ENCODE data around the gene SYNGR4.

The SYNGR4 gene

DNA sequence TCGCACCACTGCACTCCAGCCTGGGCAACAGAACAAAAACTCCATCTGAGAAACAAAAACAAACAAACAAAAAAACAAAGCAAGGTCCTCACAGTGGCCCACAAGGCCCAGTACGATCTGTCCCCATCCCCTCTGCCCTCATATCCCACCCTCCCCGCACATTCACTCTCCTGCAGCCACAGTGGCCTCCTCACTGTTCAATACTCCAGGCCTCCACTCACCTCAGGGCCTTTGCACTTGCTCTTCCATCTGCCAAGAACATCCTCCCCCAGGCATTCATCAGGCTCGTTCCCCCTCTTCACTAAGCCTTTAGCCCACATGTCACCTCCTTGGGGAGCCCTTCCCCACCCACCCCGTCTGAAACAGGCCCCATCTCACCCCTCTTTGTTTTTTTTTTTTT, 5.0 kb upstream of the SYNGR4 start:
- H3K27ac ChIP-seq (ENCODE audit: low read length), result no peak overlapping the region
- no peaks in the 10 kb centered on the region for H3K9me3 ChIP-seq (ENCODE audit: control insufficient read depth, insufficient read depth, low read length)
- H3K36me3 ChIP-seq (ENCODE audit: control insufficient read depth, insufficient read depth, low read length), result no peaks in the 10 kb centered on the region
- no peaks in the 10 kb centered on the region for H3K27me3 ChIP-seq (ENCODE audit: control insufficient read depth, insufficient read depth, low read length)
- no peak overlapping the region for H3K4me3 ChIP-seq (ENCODE audit: low read length)
- no peaks in the 10 kb centered on the region; the same call in 1 of the 2 replicates for H3K4me1 ChIP-seq (ENCODE audit: control insufficient read depth, insufficient read depth, low read length)
- WGBS (ENCODE audit: insufficient coverage, insufficient read length), result no CpG with 5 or more reads among the region's 5 CpGs
- DNase-seq (ENCODE audit: low read depth, low spot score), result no peak

DNA sequence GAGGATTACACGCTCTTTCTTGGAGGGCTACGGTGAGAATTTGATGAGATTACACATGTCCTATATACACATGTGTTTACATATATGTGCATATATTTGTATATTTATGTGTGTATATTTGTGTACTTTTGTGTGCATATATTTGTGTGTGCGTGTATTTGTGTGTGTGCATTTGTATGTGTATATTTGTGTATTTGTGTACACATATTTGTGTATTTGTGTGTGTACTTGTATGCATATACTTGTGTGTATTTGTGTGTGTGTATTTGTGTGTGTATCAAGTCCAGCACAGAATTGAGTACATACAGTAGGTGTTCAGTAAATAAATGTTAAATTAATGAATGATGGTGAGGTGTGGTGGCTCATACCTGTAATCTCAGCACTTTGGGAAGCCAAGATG, 2.3 kb upstream of the SYNGR4 start:
- Histone ChIP-seq H3K9me3 (ENCODE audit: control insufficient read depth, insufficient read depth, low read length) (no peaks in the 10 kb centered on the region), H3K4me1 (ENCODE audit: control insufficient read depth, insufficient read depth, low read length) (peaks cover 2% of the 10 kb centered on the region; the same call in 1 of the 2 replicates), H3K36me3 (ENCODE audit: control insufficient read depth, insufficient read depth, low read length) (no peaks in the 10 kb centered on the region), H3K27me3 (ENCODE audit: control insufficient read depth, insufficient read depth, low read length) (no peaks in the 10 kb centered on the region), H3K27ac (ENCODE audit: low read length) (no peak overlapping the region), H3K4me3 (ENCODE audit: low read length) (no peak overlapping the region)
- no peak for DNase-seq (ENCODE audit: low read depth, low spot score)
- no CpG with 5 or more reads among the region's 3 CpGs for WGBS (ENCODE audit: insufficient coverage, insufficient read length)

DNA sequence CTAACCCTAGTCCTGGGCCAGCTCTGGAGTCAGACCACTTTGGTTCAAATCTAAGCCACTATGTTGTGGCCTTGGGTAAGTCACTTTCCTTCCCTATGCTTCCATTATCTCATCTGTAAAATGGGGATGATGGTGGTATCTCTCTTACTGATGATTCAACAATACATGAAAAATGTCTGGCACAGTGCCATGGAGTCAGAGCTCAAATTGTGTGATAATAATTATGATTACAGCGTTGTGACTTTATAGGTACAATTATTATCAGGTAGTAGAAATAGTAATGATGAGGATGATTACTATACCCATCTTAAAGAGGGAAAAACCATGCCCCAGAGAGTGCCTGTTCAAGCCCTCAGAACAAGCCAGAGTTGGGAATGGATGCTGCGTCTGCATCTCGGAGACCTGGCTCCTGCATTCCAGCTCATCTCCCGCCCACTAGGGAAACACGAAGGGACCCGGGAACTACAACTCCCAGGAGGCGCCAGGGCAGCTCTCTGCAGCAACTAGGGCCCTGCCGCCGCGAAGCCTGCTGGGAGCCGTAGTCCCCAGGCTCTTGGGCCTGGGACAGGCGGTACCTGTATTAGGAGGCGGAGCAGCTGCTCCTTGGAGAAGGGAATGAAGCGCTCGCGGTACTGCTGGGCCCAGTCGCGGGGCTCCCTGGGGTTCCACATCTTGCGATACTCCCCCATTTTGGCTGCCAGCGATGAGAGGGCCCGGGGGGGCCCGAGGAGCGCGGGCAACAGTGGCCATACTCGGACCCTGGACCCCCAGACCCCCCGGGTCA, 1.3 kb upstream of the SYNGR4 start:
- H3K4me1 ChIP-seq (ENCODE audit: control insufficient read depth, insufficient read depth, low read length), result peaks cover 2% of the 10 kb centered on the region; the same call in 1 of the 2 replicates
- WGBS (ENCODE audit: insufficient coverage, insufficient read length), result no CpG with 5 or more reads among the region's 26 CpGs
- H3K9me3 ChIP-seq (ENCODE audit: control insufficient read depth, insufficient read depth, low read length), result no peaks in the 10 kb centered on the region
- no peaks in the 10 kb centered on the region for H3K36me3 ChIP-seq (ENCODE audit: control insufficient read depth, insufficient read depth, low read length)
- DNase-seq (ENCODE audit: low read depth, low spot score), result peak; percentile 88
- H3K4me3 ChIP-seq (ENCODE audit: low read length), result peak overlapping the region; percentile 39; the same call in 1 of the 2 replicates
- no peaks in the 10 kb centered on the region for H3K27me3 ChIP-seq (ENCODE audit: control insufficient read depth, insufficient read depth, low read length)
- H3K27ac ChIP-seq (ENCODE audit: low read length), result no peak overlapping the region

DNA sequence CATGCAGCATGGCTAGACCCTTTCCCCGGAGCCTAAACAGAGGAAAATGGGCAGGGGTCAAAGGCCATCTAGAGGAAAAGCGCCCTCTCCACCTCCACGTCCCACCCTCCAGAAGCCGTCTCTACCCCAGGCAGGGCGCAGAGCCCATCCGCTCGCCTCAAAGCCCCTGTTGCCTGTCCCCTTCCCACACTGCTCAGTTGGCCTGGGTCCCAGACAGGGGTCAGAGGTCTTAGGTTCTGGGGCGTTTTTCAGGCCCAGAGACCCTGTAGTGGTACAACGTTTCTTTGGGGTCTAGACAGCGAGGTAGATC, 712 bp upstream of the SYNGR4 start:
- no peaks in the 10 kb centered on the region for H3K27me3 ChIP-seq (ENCODE audit: control insufficient read depth, insufficient read depth, low read length)
- no peaks in the 10 kb centered on the region for H3K36me3 ChIP-seq (ENCODE audit: control insufficient read depth, insufficient read depth, low read length)
- no peaks in the 10 kb centered on the region for H3K9me3 ChIP-seq (ENCODE audit: control insufficient read depth, insufficient read depth, low read length)
- peak overlapping the region; percentile 39; the same call in 1 of the 2 replicates for H3K4me3 ChIP-seq (ENCODE audit: low read length)
- peaks cover 2% of the 10 kb centered on the region; the same call in 1 of the 2 replicates for H3K4me1 ChIP-seq (ENCODE audit: control insufficient read depth, insufficient read depth, low read length)
- no CpG with 5 or more reads among the region's 10 CpGs for WGBS (ENCODE audit: insufficient coverage, insufficient read length)
- H3K27ac ChIP-seq (ENCODE audit: low read length), result no peak overlapping the region
- no peak for DNase-seq (ENCODE audit: low read depth, low spot score)

DNA sequence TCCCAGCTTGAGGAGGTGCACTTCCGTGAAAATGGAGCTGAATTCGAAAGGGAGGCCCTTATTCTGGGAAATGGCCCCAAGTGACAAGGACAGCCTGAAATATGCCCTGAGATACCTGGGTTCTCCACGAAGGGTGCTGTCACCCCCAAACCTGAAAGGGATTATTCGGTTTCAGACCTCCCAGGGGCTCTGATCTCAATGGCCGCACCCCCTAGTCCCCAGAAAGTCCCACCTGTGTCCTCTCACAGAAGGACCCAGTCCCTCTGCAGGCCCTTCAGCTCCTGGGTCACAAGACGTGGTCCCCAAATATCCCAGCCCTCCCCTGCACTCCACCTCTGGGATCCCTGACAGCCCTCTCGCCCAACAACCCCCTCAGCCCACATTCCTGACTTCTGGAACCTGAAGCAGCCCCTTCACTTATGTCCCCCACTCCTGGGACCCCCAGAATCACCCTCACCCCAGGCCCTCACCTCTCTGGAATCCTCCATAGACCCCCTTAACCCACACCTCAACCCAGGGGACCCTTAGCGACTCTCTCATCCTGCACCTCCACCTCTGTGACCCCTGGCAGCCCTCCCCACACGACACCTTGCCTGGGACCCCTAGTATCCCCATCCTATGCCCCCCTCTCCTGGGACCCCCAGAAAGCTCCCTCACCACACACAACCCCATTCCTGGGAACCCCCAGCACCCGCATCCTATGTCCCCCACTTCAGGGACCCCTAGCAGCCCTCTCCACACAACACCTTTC, 606 bp downstream of the SYNGR4 start:
- DNase-seq (ENCODE audit: low read depth, low spot score), result no peak
- Histone ChIP-seq H3K4me1 (ENCODE audit: control insufficient read depth, insufficient read depth, low read length) (peaks cover 2% of the 10 kb centered on the region; the same call in 1 of the 2 replicates), H3K27ac (ENCODE audit: low read length) (no peak overlapping the region), H3K36me3 (ENCODE audit: control insufficient read depth, insufficient read depth, low read length) (no peaks in the 10 kb centered on the region), H3K4me3 (ENCODE audit: low read length) (no peak overlapping the region), H3K9me3 (ENCODE audit: control insufficient read depth, insufficient read depth, low read length) (no peaks in the 10 kb centered on the region), H3K27me3 (ENCODE audit: control insufficient read depth, insufficient read depth, low read length) (no peaks in the 10 kb centered on the region)
- no CpG with 5 or more reads among the region's 10 CpGs for WGBS (ENCODE audit: insufficient coverage, insufficient read length)

DNA sequence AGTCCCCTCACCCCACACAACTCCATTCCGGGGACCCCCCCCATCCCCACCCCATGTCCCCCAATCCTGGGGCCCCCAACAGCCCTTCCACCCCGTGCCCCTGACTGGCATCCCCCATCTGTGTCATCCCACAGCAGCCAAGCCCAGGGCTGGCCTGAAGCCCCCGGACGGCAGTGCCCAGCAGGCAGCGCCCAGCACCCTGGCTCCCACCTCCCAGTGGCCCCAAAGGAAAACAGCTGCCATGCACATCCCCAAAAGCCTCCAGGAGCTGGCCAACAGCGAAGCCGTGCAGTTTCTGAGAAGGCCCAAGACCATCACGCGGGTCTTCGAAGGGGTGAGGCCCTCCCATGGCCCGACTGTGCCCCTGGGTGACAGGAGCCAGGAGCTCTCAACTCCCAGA, 1.4 kb downstream of the SYNGR4 start:
- Histone ChIP-seq H3K27ac (ENCODE audit: low read length) (no peak overlapping the region), H3K27me3 (ENCODE audit: control insufficient read depth, insufficient read depth, low read length) (no peaks in the 10 kb centered on the region), H3K9me3 (ENCODE audit: control insufficient read depth, insufficient read depth, low read length) (no peaks in the 10 kb centered on the region), H3K4me3 (ENCODE audit: low read length) (no peak overlapping the region), H3K36me3 (ENCODE audit: control insufficient read depth, insufficient read depth, low read length) (no peaks in the 10 kb centered on the region), H3K4me1 (ENCODE audit: control insufficient read depth, insufficient read depth, low read length) (peaks cover 2% of the 10 kb centered on the region; the same call in 1 of the 2 replicates)
- WGBS (ENCODE audit: insufficient coverage, insufficient read length), result no CpG with 5 or more reads among the region's 11 CpGs
- DNase-seq (ENCODE audit: low read depth, low spot score), result no peak

DNA sequence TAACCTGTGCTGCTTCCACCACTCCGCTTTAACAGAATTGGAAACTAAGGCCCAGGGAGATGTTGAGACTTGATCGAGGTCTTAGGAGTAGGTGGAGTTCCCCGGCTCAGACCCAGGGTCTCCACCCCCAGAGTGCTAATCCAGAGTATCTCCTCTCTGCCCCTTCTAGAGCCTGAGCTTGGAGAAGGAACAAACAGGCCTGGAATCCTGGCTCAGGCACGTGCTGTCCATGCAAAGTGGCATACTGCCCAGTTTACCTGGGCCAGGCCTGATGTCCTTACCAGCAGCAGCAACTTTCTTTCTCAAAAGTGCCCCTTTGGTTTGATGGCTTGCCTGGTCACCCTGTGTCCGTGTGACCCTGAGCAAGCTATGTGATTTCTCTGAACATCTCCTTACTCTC, 3.7 kb downstream of the SYNGR4 start:
- Histone ChIP-seq H3K27ac (ENCODE audit: low read length) (no peak overlapping the region), H3K27me3 (ENCODE audit: control insufficient read depth, insufficient read depth, low read length) (no peaks in the 10 kb centered on the region), H3K4me1 (ENCODE audit: control insufficient read depth, insufficient read depth, low read length) (peaks cover 2% of the 10 kb centered on the region; the same call in 1 of the 2 replicates), H3K36me3 (ENCODE audit: control insufficient read depth, insufficient read depth, low read length) (no peaks in the 10 kb centered on the region), H3K9me3 (ENCODE audit: control insufficient read depth, insufficient read depth, low read length) (no peaks in the 10 kb centered on the region), H3K4me3 (ENCODE audit: low read length) (no peak overlapping the region)
- no peak for DNase-seq (ENCODE audit: low read depth, low spot score)
- no CpG with 5 or more reads among the region's 5 CpGs for WGBS (ENCODE audit: insufficient coverage, insufficient read length)

DNA sequence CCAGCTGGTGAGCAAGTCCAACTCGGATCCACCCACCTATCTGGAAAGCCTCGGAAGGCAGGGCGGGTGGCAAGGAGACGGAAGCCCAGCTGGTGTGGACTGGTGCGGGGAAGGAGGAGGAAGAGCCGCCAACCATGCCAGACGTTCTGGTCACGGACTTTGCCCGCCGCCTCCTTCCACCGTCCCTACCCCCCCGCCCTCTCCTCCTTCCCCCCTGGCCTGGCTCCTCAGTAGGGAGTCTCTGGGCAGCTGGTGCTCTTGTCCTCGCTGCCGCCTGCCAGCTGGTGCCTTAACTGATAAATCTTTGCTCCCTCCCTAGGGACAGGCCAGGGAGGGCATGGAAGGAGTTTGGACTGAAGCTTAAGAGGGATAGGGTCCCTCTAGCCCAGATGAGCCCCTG, 4.8 kb downstream of the SYNGR4 start:
- no CpG with 5 or more reads among the region's 14 CpGs for WGBS (ENCODE audit: insufficient coverage, insufficient read length)
- Histone ChIP-seq H3K4me3 (ENCODE audit: low read length) (no peak overlapping the region), H3K9me3 (ENCODE audit: control insufficient read depth, insufficient read depth, low read length) (no peaks in the 10 kb centered on the region), H3K27me3 (ENCODE audit: control insufficient read depth, insufficient read depth, low read length) (no peaks in the 10 kb centered on the region), H3K4me1 (ENCODE audit: control insufficient read depth, insufficient read depth, low read length) (peaks cover 2% of the 10 kb centered on the region; the same call in 1 of the 2 replicates), H3K27ac (ENCODE audit: low read length) (no peak overlapping the region), H3K36me3 (ENCODE audit: control insufficient read depth, insufficient read depth, low read length) (no peaks in the 10 kb centered on the region)
- no peak for DNase-seq (ENCODE audit: low read depth, low spot score)

DNA sequence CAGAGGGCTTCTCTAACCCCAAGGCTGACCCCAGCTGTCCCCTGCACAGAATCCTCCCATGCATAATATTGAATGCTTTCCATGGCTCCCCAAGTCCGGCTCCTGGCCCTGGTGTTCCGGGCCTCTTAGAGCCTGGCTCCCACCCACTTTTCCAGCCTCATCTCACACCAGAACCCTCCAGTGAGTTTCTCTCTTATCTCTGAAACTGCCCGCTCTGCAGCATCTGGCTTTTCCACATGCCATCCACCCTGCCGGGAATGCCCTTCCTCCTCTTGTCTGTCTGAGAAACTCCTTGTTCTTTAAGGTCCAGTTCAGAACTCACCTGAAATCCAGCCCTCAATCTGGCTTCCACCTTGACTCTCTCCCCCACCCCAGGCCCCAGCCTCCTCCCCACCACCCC, 6.8 kb downstream of the SYNGR4 start:
- Histone ChIP-seq H3K9me3 (ENCODE audit: control insufficient read depth, insufficient read depth, low read length) (no peaks in the 10 kb centered on the region), H3K27ac (ENCODE audit: low read length) (no peak overlapping the region), H3K27me3 (ENCODE audit: control insufficient read depth, insufficient read depth, low read length) (no peaks in the 10 kb centered on the region), H3K4me3 (ENCODE audit: low read length) (no peak overlapping the region), H3K4me1 (ENCODE audit: control insufficient read depth, insufficient read depth, low read length) (no peaks in the 10 kb centered on the region), H3K36me3 (ENCODE audit: control insufficient read depth, insufficient read depth, low read length) (no peaks in the 10 kb centered on the region)
- WGBS (ENCODE audit: insufficient coverage, insufficient read length), result no CpG with 5 or more reads among the region's 4 CpGs
- no peak for DNase-seq (ENCODE audit: low read depth, low spot score)

DNA sequence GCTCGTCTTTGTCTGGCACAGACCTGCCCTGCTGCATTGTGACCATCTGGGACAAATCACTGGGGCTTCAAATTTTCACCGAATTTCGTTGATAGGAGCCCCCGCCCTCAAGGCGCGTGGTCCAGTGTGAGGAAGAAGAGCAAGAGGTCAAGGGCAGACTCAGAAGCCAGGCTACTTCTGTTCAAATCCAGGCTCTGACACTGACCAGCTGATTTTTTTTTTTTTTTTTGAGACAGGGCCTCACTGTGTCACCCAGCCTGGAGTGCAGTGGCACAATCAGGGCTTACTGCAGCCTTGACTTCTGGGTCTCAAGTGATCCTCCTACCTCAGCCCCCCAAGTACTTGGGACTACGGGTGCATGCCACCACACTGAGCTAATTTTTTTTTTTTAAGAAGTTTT, 7.2 kb downstream of the SYNGR4 start:
- no peak for DNase-seq (ENCODE audit: low read depth, low spot score)
- no peaks in the 10 kb centered on the region for H3K9me3 ChIP-seq (ENCODE audit: control insufficient read depth, insufficient read depth, low read length)
- H3K4me3 ChIP-seq (ENCODE audit: low read length), result no peak overlapping the region
- H3K36me3 ChIP-seq (ENCODE audit: control insufficient read depth, insufficient read depth, low read length), result no peaks in the 10 kb centered on the region
- WGBS (ENCODE audit: insufficient coverage, insufficient read length), result no CpG with 5 or more reads among the region's 7 CpGs
- H3K27me3 ChIP-seq (ENCODE audit: control insufficient read depth, insufficient read depth, low read length), result no peaks in the 10 kb centered on the region
- no peaks in the 10 kb centered on the region for H3K4me1 ChIP-seq (ENCODE audit: control insufficient read depth, insufficient read depth, low read length)
- no peak overlapping the region for H3K27ac ChIP-seq (ENCODE audit: low read length)
